NCI-H446 treated with DMSO at 0.1 percent for 48 hours (cell line): ENCODE data around the gene SNAP25.

Experiments
- DNase-seq: peaks from one replicate; lab custom pipeline; 2025; lab: John Stamatoyannopoulos, UW

The SNAP25 gene

DNA sequence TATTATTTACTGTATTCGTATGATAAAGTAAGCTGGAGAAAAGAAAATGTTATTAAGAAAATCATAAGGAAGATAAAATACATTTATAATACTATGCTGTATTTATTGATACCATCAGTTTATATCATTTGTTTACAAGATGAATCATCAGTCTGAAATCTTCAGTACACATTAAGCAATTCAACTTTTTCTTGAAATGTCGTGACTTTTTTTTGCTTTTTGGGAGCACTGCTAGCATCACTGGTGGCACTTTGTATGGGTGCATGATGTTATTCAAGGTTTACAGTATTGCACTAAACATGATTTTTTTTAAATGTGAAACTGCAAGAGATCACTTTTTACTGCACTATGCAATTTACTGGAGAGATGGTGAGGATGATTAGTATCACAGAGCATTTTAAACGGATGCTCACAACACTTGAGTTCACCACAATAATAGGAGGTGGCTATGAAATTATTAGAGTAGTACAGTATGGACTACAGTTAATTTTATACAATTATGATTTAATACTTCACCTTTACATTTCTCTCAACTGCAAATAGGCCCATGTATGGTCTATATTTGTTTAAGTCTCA lies 85.9 kb downstream of the SNAP25 start:
- DNase-seq, result no peak

DNA sequence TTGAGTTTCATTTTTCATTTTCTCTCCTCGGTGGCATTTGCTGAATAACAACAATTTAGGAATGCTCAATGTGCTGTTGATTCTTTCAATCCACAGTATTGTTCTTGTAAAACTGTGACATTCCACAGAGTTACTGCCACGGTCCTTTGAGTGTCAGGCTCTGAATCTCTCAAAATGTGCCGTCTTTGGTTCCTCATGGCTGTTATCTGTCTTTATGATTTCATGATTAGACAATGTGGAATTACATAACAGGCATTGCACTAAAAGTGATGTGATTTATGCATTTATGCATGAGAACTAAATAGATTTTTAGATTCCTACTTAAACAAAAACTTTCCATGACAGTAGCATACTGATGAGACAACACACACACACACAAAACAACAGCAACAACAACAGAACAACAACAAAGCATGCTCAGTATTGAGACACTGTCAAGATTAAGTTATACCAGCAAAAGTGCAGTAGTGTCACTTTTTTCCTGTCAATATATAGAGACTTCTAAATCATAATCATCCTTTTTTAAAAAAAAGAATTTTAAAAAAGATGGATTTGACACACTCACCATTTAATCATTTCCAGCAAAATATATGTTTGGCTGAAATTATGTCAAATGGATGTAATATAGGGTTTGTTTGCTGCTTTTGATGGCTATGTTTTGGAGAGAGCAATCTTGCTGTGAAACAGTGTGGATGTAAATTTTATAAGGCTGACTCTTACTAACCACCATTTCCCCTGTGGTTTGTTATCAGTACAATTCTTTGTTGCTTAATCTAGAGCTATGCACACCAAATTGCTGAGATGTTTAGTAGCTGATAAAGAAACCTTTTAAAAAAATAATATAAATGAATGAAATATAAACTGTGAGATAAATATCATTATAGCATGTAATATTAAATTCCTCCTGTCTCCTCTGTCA lies 88.1 kb downstream of the SNAP25 start:
- no peak for DNase-seq

DNA sequence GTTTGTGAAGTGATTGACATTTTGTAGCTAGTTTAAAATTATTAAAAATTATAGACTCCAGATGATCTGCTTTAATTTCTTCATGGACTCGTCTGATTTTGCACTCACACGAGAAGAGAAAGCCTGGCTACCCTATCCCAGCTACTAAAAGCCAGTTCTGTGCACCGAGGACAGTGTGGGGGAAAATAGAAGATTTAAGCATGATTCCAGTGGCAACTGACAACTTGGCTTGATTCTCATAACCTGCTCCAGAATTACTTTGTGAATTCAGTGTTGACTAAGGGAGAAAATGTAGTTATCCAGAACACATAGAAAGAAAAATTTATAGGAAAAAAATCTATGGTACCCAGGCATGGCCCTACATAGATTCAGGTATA lies 88.7 kb downstream of the SNAP25 start:
- DNase-seq, result no peak

DNA sequence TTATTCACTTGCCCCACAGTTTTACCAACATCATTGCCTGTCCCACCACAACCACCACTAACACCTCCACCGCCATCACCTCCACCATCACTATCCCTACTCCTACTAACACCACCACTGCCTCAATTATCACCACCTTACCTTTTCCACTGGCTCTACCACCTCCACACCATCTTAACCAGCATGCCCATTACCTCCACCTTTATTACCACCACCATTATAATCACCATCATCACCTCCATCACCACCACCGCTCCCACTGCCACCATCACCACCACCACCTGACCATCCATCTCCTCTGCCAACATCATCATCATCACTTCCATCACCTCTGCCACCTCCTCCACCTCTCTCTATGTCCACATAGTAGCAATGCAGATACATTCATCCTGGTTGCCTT lies 90.0 kb downstream of the SNAP25 start:
- no peak for DNase-seq

DNA sequence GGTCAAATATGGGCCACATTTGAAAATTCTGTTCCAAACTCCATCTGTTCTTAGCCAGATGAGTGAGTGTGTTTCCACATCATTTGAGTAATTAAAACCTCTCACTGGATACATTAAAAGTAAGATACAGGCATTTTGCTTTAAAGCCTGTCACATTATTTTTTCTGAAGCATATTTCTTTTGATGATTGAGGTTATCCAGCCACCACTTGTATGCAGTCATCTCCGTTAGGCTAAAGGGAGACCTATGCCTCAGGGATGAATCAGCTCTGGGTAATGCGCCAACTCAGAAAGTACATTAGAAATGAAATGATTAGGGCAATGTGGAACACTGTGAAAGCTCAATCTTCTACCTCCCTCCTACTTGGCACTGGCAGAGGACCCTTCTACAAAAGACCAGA lies 90.7 kb downstream of the SNAP25 start:
- DNase-seq, result peak; percentile 89

DNA sequence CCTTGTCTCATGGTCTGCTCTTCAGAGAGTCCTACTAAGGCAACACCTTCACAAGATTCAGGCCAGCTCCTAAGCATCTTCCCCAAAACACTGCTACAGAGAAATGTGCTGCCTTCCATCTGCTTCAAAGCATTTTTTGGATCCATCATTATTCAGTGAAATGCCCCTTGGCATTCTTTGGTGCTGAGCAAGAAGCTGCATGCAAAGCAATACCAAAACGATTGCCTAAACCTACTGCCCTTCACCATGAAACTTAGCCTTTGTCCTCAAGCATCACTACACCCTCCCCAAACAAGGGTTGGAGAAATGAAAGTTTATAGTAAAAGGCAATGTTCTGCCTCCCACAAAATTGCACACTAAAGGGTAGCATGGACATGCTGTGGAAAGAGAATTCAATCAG lies 93.5 kb downstream of the SNAP25 start:
- no peak for DNase-seq

DNA sequence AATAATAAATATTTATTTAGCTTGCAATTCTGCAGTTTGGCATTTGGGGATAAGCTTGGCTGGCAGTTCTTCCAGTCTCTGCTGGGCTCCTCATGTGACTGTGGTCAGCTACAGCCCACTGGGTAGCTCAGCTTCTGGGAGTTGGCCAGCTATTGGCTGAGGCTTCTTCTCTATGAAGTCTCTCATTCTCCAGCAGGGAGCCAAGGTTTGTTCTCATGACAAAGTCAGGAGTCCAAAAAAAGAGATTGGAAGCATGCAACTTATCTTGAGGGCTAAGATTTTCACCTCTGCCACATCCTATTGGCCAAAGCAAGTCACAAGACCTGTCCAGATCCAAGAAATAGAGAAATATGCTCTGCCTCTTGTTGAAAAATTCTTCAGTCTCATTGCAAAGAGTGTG lies 94.6 kb downstream of the SNAP25 start:
- no peak for DNase-seq

DNA sequence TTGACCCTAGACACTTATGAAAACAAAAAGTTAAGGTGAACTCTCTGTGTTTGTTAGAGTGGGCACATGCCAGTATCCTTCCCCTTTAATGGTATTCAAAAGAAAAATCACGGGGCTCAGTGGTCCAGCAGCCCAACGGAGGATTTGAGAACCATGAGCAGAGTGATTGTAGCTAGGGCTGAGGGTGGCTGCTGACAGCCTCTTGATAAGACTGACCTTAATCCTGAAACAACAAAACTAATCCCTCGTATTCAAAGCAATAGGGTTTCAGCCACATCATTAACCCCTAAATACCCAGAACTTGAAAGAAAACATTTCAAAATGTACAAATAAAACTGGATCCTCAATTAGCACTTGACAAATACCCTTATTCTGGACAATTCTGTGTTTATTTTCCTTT lies 95.1 kb downstream of the SNAP25 start:
- no peak for DNase-seq

DNA sequence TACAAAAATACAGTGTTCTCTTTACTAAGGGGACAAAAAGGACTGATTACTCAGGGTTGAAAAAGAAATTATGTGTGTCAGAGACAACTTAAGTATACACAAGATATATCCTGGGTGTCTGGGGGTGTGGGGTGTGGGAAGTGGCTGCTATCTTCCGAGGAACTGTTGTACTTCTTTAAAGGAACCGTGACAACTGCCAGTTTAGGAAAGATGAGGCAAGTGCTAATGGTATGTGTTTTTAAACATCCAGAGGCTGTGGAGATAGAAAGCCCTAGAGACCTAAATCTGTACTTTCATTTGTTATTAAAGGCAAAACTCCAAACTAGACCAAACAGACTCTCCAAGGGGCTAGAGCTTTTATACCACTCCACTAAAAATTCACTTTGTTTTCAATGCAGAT lies 95.6 kb downstream of the SNAP25 start:
- DNase-seq, result no peak

DNA sequence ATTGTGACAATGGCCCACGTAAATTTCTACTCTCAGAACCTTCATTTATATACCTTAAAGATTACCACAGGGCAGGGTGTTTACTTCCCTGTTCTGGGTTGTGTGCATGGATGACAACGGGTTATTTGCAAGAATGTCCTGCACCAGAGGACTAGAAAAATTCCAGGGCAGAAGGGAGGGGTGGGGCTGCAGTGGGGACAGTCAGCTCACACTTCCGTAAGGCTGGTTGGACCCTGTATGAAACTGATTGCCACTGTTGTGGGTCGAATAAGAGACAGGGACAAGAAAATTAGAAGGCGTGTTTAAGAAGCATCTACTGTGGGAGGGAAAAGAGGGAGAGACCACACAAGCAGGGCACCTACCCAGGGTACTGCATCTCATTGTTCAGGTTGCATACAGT lies 96.5 kb downstream of the SNAP25 start:
- DNase-seq, result no peak

DNA sequence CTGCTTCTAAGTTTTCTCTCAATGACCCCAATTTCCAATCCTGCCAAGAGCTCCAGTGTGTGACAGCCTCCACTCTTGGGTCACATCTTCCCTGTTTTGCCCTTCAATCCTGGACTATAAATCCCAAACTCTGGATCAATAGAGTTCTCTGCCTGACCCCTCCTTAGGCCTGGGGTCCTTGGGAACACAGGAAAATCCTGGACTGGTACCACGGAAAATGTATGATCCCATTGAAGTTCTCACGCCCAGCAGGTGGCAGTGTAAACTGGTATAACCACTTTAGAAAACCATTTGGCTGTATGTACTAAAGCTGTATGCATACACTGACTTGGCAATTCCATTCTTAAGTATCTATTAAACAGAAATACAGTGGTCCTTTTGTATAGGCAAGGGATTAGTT lies 98.0 kb downstream of the SNAP25 start:
- no peak for DNase-seq

DNA sequence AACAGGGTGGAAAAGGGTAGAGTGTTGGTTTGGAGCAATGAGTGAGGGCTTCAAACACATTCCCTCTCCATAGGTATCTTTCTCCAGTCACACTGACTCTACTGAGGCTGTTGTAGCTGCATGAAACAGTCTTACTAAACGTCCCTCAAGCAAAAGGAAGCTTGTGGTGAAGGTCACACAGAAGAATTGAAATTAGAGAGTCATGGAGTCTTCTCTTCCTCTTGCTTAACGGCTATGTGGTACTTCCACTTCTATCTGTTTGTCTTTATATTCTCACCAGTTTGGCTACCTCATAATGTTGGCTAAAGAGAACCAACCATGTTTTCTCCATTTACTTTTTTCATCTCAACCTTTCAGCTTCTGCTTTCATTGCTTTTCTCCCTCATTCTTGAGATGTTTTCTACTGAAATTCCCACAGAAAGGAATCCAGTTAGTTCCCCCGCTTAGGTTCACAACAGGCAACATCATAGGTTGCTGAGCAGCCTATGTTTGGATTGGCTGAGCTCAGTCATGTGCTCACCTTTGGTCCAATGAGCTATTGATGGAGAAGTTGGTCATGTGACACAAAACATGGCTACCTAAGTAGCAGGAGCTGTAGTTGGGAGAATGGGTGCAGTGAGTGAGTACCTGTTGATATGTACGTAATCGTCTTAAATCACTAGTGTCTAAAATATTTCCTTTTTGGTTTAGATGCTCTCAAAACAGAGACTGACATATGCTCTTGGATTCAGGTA lies 99.8 kb downstream of the SNAP25 start:
- no peak for DNase-seq

DNA sequence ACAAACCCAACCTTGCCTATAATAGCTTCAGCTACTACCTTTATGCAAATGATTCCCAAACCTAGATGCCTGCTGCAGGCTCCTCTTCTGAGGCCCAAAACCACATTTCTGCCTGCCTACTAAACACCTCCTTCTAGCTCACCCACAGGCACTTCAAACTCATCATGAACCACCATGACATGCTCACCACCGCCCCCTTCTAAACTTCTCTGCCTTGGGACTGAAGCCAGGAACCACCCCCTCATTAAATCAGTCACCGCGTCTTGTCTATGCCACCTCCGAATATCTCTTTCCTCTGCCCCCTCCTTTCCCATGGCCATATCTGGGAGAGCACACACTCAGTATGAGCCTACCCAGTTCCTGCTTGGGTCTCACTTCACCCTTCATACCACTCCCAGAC lies 101.2 kb downstream of the SNAP25 start:
- DNase-seq, result no peak

DNA sequence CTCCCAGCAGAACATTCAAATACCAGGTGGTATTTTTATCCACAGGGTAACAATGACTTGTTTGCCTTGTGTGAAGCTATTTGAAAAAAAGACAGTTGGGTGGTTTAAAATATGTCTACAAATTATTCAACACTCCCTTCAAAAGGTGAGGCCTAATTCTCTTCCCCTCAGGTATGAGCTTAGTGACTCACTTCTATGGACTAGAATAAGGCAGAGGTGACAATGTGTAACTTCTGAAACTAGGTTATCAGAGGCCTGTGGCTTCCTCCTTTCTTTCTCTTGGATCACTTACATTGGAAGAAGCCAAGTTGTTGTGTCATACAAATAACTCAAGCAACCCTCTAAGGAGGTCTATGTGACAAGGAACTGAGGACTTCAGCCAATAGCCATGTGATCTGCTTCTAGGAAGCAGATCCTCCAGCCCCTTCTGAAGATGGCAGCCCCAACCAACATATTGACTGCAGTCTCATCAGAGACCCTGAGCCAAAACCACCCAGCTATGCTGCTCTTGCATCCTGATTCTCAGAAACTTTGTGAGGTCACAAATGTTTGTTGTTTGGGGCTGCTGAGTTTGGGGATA lies 102.6 kb downstream of the SNAP25 start:
- no peak for DNase-seq

DNA sequence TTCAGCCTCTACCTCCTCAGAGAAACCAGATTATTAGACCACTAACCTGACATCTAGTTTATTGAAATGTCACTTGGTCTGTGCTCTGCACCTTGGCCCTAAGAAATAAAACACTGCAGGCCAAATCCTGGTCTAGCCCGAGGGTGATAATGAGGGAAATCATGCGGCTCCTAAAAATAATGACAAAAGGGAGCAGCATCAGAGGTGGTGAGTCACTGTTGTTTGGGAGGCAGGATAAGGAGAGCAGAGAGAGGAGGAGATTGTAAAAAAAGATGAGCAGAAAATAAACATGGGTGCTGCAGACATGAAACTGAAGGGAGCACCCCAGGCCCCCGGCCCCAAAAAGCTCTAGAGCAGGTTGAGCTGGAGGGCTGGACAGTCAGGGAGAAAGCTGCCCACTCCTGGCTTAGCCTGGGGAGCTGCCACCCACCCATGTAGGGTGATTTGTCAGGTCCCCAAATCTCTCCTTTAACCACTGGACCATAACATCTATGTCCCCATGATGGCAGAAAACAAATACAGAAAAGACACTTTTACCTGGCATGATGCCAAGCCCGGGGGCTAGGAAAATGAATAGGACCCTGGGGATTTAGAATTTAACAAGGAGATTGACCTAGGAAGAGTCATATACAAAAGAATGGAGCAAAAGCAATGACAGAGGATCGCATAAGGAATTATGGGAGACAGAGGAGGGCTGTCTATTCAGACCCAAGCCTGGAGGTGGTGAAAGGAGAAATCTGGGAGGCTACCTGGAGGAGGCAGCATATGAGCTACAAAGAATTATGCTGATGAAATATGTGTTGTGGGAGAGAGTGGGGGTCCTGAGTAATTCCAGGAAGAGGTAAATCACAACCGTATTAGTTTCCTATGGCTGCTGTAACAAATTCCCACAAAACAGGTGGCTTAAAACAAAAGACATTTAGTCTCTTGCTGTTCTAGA lies 103.7 kb downstream of the SNAP25 start:
- peak; percentile 55 for DNase-seq

DNA sequence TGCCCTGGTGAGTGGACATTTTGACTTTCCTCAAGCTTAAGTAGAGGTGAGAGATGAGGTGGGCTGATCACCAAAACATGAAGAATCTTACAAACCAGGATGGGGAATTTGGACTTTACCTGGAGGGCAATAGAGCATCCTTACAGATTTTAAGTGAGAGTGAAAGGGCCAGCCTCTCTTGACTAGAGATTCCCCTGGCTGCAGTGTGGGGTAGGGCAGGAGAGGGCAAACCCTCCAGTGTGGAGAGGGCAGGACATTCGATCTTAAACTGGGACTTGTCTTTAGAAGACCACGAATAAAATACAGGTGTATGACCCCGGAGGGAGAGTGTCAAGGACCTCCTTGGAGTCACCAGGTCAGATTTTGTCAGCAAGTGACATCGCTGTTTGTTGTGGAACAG lies 105.1 kb downstream of the SNAP25 start:
- DNase-seq, result no peak

DNA sequence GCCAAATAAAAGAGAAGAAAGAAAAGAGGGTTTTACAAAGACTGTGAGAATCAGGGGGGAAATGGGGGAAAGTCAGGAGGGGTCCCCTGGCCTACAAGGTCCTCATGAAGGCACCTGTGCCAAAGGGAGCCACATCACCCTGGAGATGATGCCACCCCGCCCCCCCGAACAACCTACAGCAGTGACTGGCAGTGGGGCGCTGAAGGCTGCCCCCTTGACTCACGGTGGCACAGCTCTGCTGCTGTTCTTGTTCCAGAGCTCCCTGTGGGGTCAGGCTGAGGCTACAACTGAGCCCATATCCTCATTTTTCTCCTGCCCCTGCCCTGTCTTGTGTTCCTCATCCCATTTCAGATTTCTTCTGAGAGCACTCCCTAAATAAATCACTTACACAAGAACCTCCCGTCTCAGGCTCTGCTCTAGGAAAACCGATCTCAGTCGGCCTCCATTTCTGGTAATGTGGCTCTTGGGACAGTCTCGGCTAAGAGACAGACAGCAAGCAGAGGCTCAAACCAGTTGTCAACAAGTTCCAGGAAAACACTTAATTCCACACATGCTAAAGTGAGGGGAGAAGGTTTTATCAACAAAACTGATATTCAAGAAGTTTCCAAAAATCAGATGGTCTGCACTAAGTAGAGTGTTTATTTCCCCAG lies 105.7 kb downstream of the SNAP25 start:
- no peak for DNase-seq

DNA sequence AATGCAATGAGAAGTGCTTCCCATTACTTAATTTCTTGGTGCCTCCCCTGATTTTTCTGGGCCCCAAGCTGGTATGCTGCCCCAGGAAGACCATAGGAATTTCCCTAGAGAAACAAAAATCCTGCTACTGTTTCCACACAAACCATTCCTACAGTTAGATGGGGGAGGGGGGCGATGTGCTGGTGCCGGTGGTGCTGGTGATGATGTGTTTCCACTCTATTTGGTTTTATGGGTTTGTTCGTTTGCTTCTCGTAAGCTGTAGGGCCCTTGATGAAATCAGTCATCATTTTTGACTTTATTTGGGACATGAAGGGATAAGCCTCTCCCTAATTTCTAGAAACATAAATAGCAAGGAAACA lies 110.2 kb downstream of the SNAP25 start:
- DNase-seq, result no peak

DNA sequence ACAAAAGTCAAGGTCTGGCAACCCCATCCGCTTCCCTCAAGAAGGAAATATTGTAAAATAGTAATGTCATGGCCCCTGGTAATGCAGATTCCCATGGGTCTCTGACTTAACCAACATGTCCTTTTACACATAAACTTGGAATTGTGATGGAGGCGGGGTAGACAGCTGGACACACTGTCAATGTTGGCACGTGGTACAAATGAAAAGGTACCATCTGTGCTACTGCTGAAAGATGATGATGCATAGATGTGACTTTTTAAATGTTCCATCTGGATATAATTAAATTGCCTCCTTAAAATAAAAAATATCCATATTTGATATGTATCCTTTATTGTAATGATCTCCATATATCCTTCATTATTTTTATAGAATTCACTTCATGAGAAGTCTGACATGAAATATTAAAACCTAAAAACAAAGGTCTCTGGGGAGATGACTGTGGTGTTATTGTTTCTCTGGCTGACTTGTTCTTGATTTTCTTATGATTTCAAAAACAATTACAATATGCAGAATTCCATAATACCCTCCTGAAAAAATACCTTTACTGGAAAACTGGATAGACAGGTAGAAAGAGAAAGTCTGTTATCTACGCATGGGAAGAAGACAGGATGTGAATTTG lies 110.9 kb downstream of the SNAP25 start:
- DNase-seq, result peak; percentile 94

DNA sequence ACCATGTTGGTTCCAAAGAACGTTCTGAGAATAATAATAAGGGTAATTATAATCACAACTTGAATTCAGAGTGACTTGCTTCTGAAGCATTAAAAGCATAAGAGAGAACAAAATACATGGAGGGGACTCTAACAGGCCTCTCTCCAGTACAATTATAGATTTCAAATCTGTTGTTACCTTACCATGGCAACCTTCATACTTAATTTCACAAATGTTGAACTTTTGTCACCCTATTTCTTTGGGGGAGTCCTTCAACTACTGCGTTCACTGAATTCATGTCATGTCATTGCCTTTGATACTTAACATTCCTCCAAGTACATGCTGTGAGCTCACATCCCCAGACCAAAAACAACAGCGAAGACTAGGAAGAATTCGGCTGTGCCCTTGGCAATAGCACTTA lies 111.4 kb downstream of the SNAP25 start:
- DNase-seq, result no peak
